Measurements from ENCODE around the gene CDA. TPM values are rescaled to one million over a fixed set of nuclear protein-coding genes. Genes with fewer than 3 reads are reported as not detected.

Gene CDA
- polyA plus RNA-seq, 1 of the 3 experiments (the other 2 are of a cell fraction): 0.12 TPM

GRCh38 chr1:20666804-20667203 lies 77.9 kb downstream of the CDA start:
- Histone ChIP-seq H3K36me3 (replicated peaks in 1 of 2; ENCODE audit: control insufficient read depth in 1 of 2, insufficient read depth in 2 of 2, low read length in 1 of 2) (no peaks in the 10 kb centered on the region), H4K20me1 (ENCODE audit: insufficient read depth) (no peaks in the 10 kb centered on the region), H3K9me2 (no peaks in the 10 kb centered on the region), H3K4me3 (ENCODE audit: low read depth in 2 of 2, low read length in 1 of 2) (no peak overlapping the region), H2AFZ (ENCODE audit: low read depth) (0 out of 2 replicates have a peak overlapping the region, but pooled peaks have one; percentile 51), H3F3A (replicated peaks; ENCODE audit: insufficient read depth) (no peaks in the 10 kb centered on the region), H3K27me3 (ENCODE audit: insufficient read depth) (no peaks in the 10 kb centered on the region), H3K4me1 (ENCODE audit: control insufficient read depth in 1 of 2, insufficient read depth in 2 of 2, low read depth in 1 of 2, low read length in 1 of 2) (peaks cover 0 to 7% of the 10 kb centered on the region in 2 experiments; a peak in 1 of 4 replicates), H3K79me2 (ENCODE audit: insufficient read depth) (no peaks in the 10 kb centered on the region), H3K9ac (no peak overlapping the region), H3K27ac (ENCODE audit: low read depth in 2 of 2, low read length in 1 of 2) (no peak overlapping the region), H3K4me2 (no peak overlapping the region), H3K9me3 (no peaks in the 10 kb centered on the region)
- no peak for TF ChIP-seq SIN3A (IDR thresholded peaks at IDR 0.05; ENCODE audit: borderline replicate concordance, low read depth, low read length)
- no peak for TF ChIP-seq USF2 (IDR thresholded peaks at IDR 0.05; ENCODE audit: borderline replicate concordance, low read depth, low read length)
- no peak for TF ChIP-seq EP300 (IDR thresholded peaks at IDR 0.05; ENCODE audit: borderline replicate concordance in 1 of 2, low read depth in 1 of 2, low read length in 1 of 2)
- TF ChIP-seq USF1 (IDR thresholded peaks at IDR 0.05; ENCODE audit: borderline replicate concordance, low read depth): peak; percentile 73; the same call in 1 of the 2 replicates
- TF ChIP-seq NFIC (IDR thresholded peaks at IDR 0.05; ENCODE audit: borderline replicate concordance): no peak
- no peak for TF ChIP-seq RFX5 (IDR thresholded peaks at IDR 0.05; ENCODE audit: low read length)
- ChIA-PET CTCF (interaction anchor here (0.7 to 1.2 kb wide), 3 partner anchors 30 to 34 kb away, joined by 3 read pairs; partner anchors contain the start of gene PINK1), POLR2A (no interaction called here)
- DNase-seq: peak; percentile 55
- WGBS (ENCODE audit: low lambda C conversion rate): 100% methylated on average over 1 of the region's 1 CpG

Other genes starting within 250 kb of the CDA start
- 2.8 and 5.3 TPM in 2 replicates for gene CAMK2N1, start 102.9 kb upstream of the CDA start, polyA plus RNA-seq (2012; rRNA removed)
- gene MUL1, start 80.9 kb upstream of the CDA start, polyA plus RNA-seq (2012; rRNA removed): 22.8 and 26.4 TPM in 2 replicates
- not detected in 2 replicates for gene FAM43B, start 36.5 kb upstream of the CDA start, polyA plus RNA-seq (2012; rRNA removed)
- 24.4 and 24.9 TPM in 2 replicates for gene PINK1, start 44.4 kb downstream of the CDA start, polyA plus RNA-seq (2012; rRNA removed)
- gene DDOST, start 72.3 kb downstream of the CDA start, polyA plus RNA-seq (2012; rRNA removed): 602 and 763 TPM in 2 replicates
- 4.1 and 4.3 TPM in 2 replicates for gene KIF17, start 128.9 kb downstream of the CDA start, polyA plus RNA-seq (2012; rRNA removed)
- gene SH2D5, start 143.6 kb downstream of the CDA start, polyA plus RNA-seq (2012; rRNA removed): 6.1 and 6.5 TPM in 2 replicates
- 205 and 236 TPM in 2 replicates for gene HP1BP3, start 198.2 kb downstream of the CDA start, polyA plus RNA-seq (2012; rRNA removed)